Subcutaneous abdominal adipose tissue (tissue), 5 donors: ENCODE results near the gene ADAD2.

Experiments used
- H3K27ac ChIP-seq: one replicate; pipeline ENCODE4 v1.7.0; 2013; ENCODE audit warnings: low read depth, mild to moderate bottlenecking, inconsistent platforms, low read length, moderate library complexity
- H3K27me3 ChIP-seq, 5 donors: one replicate each; pipeline ENCODE4 v1.7.0; 2013; ENCODE audit warnings: low read length in 5 of 5, inconsistent platforms in 1 of 5; ENCODE audit not compliant: control insufficient read depth in 5 of 5, insufficient read depth in 4 of 5
- H3K36me3 ChIP-seq, 5 donors: one replicate each; pipeline ENCODE4 v1.7.0; 2013; ENCODE audit warnings: low read length in 5 of 5; ENCODE audit not compliant: control insufficient read depth in 5 of 5, insufficient read depth in 5 of 5
- H3K4me1 ChIP-seq, 5 donors: one replicate each; pipeline ENCODE4 v1.7.0; 2013; ENCODE audit warnings: low read length in 5 of 5, mild to moderate bottlenecking in 3 of 5, moderate library complexity in 1 of 5; ENCODE audit not compliant: control insufficient read depth in 5 of 5, insufficient read depth in 5 of 5
- H3K4me3 ChIP-seq, 5 donors: one replicate each; pipeline ENCODE4 v1.7.0; 2013; ENCODE audit warnings: low read length in 5 of 5, low read depth in 1 of 5
- H3K9ac ChIP-seq, 5 donors: one replicate each; pipeline ENCODE4 v1.7.0; 2013; ENCODE audit warnings: low read length in 5 of 5, mild to moderate bottlenecking in 4 of 5, moderate library complexity in 3 of 5
- H3K9me3 ChIP-seq, 5 donors: one replicate each; pipeline ENCODE4 v1.7.0; 2013; ENCODE audit warnings: low read length in 5 of 5; ENCODE audit not compliant: control insufficient read depth in 5 of 5
- donor health status: healthy.
- donor health status: healthy.
- donor health status: healthy.
- donor health status: healthy.
- donor health status: healthy.

Gene ADAD2

GRCh38 chr16:84176192-84177053, 14.5 kb upstream of the ADAD2 start:
- Histone ChIP-seq H3K9ac (peak overlapping the region in 3 of 5 donors; percentile 13 to 38 (median 30)), H3K4me1 (peaks cover 5 to 32% (median 27%) of the 10 kb centered on the region in 5 donors), H3K9me3 (no peaks in the 10 kb centered on the region), H3K27me3 (peaks cover 0 to 5% (median 0%) of the 10 kb centered on the region in 5 donors), H3K27ac (peak overlapping the region; percentile 71), H3K4me3 (peak overlapping the region in 3 of 5 donors; percentile 11 to 26 (median 16)), H3K36me3 (peaks cover 0 to 39% (median 34%) of the 10 kb centered on the region in 5 donors)

- H3K9ac ChIP-seq = peak overlapping the region in 2 of 5 donors; percentile 20 to 21
These were observed 13.2 kb upstream of the ADAD2 start for GRCh38 chr16:84177741-84178073.

GRCh38 chr16:84178146-84178765, 12.7 kb upstream of the ADAD2 start:
- peak overlapping the region; percentile 71 for H3K27ac ChIP-seq
- H3K4me1 ChIP-seq = peaks cover 5 to 36% (median 27%) of the 10 kb centered on the region in 5 donors
- H3K36me3 ChIP-seq = peaks cover 0 to 58% (median 53%) of the 10 kb centered on the region in 5 donors
- no peaks in the 10 kb centered on the region for H3K9me3 ChIP-seq
- H3K4me3 ChIP-seq = no peak overlapping the region
- H3K27me3 ChIP-seq = no peaks in the 10 kb centered on the region
- H3K9ac ChIP-seq = peak overlapping the region in 1 of 5 donors; percentile 48

More at GRCh38 chr16:84177741-84178073, 13.2 kb upstream of the ADAD2 start:
- H3K36me3 ChIP-seq = peaks cover 0 to 52% (median 47%) of the 10 kb centered on the region in 5 donors
- peaks cover 5 to 32% (median 27%) of the 10 kb centered on the region in 5 donors for H3K4me1 ChIP-seq
- peak overlapping the region; percentile 71 for H3K27ac ChIP-seq
- no peak overlapping the region for H3K4me3 ChIP-seq
- H3K9me3 ChIP-seq = no peaks in the 10 kb centered on the region
- H3K27me3 ChIP-seq = no peaks in the 10 kb centered on the region

- Histone ChIP-seq H3K4me3 (no peak overlapping the region), H3K27ac (no peak overlapping the region), H3K9me3 (no peaks in the 10 kb centered on the region), H3K36me3 (peaks cover 0 to 64% (median 60%) of the 10 kb centered on the region in 5 donors), H3K4me1 (peaks cover 5 to 44% (median 27%) of the 10 kb centered on the region in 5 donors), H3K27me3 (no peaks in the 10 kb centered on the region), H3K9ac (peak overlapping the region in 1 of 5 donors; percentile 48)
These were observed 11.9 kb upstream of the ADAD2 start for GRCh38 chr16:84178892-84179611.

- H3K4me1 ChIP-seq = peaks cover 5 to 51% (median 27%) of the 10 kb centered on the region in 5 donors
- H3K9me3 ChIP-seq = no peaks in the 10 kb centered on the region
- no peak overlapping the region for H3K4me3 ChIP-seq
- H3K9ac ChIP-seq = no peak overlapping the region
- no peaks in the 10 kb centered on the region for H3K27me3 ChIP-seq
- H3K36me3 ChIP-seq = peaks cover 0 to 72% (median 60%) of the 10 kb centered on the region in 5 donors
- H3K27ac ChIP-seq = no peak overlapping the region
These were observed 11.2 kb upstream of the ADAD2 start for GRCh38 chr16:84179612-84180320.

- no peaks in the 10 kb centered on the region for H3K27me3 ChIP-seq
- no peak overlapping the region for H3K27ac ChIP-seq
- no peak overlapping the region for H3K9ac ChIP-seq
- peaks cover 0 to 76% (median 60%) of the 10 kb centered on the region in 5 donors for H3K36me3 ChIP-seq
- no peak overlapping the region for H3K4me3 ChIP-seq
- peaks cover 5 to 53% (median 28%) of the 10 kb centered on the region in 5 donors for H3K4me1 ChIP-seq
- H3K9me3 ChIP-seq = no peaks in the 10 kb centered on the region
These were observed 10.3 kb upstream of the ADAD2 start for GRCh38 chr16:84180519-84181140.

GRCh38 chr16:84181144-84181915, 9.6 kb upstream of the ADAD2 start:
- Histone ChIP-seq H3K36me3 (peaks cover 0 to 76% (median 60%) of the 10 kb centered on the region in 5 donors), H3K27ac (no peak overlapping the region), H3K9me3 (no peaks in the 10 kb centered on the region), H3K4me3 (no peak overlapping the region), H3K4me1 (peaks cover 7 to 53% (median 28%) of the 10 kb centered on the region in 5 donors), H3K9ac (no peak overlapping the region), H3K27me3 (no peaks in the 10 kb centered on the region)

- Histone ChIP-seq H3K36me3 (peaks cover 0 to 76% (median 60%) of the 10 kb centered on the region in 5 donors), H3K27me3 (no peaks in the 10 kb centered on the region), H3K9me3 (no peaks in the 10 kb centered on the region), H3K9ac (no peak overlapping the region), H3K4me1 (peaks cover 2 to 48% (median 23%) of the 10 kb centered on the region in 5 donors), H3K4me3 (no peak overlapping the region), H3K27ac (no peak overlapping the region)
These were observed 8.9 kb upstream of the ADAD2 start for GRCh38 chr16:84182104-84182503.
